B cell (primary cell): ENCODE measurements around the gene ACTL6B. TPM values are rescaled to one million over a fixed set of nuclear protein-coding genes. Genes with fewer than 3 reads are reported as not detected.

Experiments
- ATAC-seq: fragments of 200-7000 bp; cut with Tn5 transposase; one replicate; pipeline ENCODE4 v1.10.0; 2021; ENCODE audit warnings: low read depth, mild to moderate bottlenecking, moderate number of reproducible peaks, moderate library complexity
- CTCF ChIA-PET: fragments of 350-600 bp; sonication (Branson Sonifier 250); formaldehyde crosslinking; loops from one replicate; lab custom pipeline; 2021; ENCODE audit warnings: antibody characterized with exemption, inconsistent platforms; lab: Charles Lee
- POLR2A ChIA-PET: fragments of 350-600 bp; sonication (Branson Sonifier 250); formaldehyde crosslinking; loops from one replicate; lab custom pipeline; 2021; ENCODE audit warnings: antibody characterized with exemption; lab: Charles Lee
- DNase-seq: peaks from one replicate; pipeline ENCODE4 v3.0.0; 2013
- H2AFZ ChIP-seq: 2 replicates; pipeline ENCODE4 v1.6.1; 2012; ENCODE audit warnings: mild to moderate bottlenecking, low read depth, low read length; ENCODE audit not compliant: insufficient read depth, poor library complexity, severe bottlenecking
- H3K27ac ChIP-seq, 2 donors: 1 replicate in 1 of 2; 2 replicates in 1 of 2; pipeline ENCODE4 v1.5.1; 2012 to 2013; ENCODE audit warnings: low read length in 2 of 2, mild to moderate bottlenecking in 2 of 2, moderate library complexity in 1 of 2
- H3K27me3 ChIP-seq, 4 experiments: fragments of 200-600 bp in 1 of 4; sonication (generic) in 1 of 4; replicated peaks in 1 of 4; 1 replicate in 2 of 4; 2 replicates in 2 of 4; pipeline versions ENCODE4 v1.6.1 to v1.7.0; 2013 to 2016; ENCODE audit warnings: low read length in 3 of 4, mild to moderate bottlenecking in 2 of 4, mixed read lengths in 1 of 4, moderate library complexity in 1 of 4; ENCODE audit not compliant: insufficient read depth in 4 of 4, control insufficient read depth in 3 of 4; ENCODE audit errors: control extremely low read depth in 1 of 4
- H3K36me3 ChIP-seq, 2 experiments: replicated peaks in 1 of 2; 1 replicate in 1 of 2; 2 replicates in 1 of 2; pipeline versions ENCODE4 v1.6.1 to v1.7.1; 2013; ENCODE audit warnings: low read length in 1 of 2; ENCODE audit not compliant: insufficient read depth in 2 of 2, control insufficient read depth in 1 of 2; ENCODE audit errors: control extremely low read depth in 1 of 2, extremely low read depth in 1 of 2
- H3K4me1 ChIP-seq, 2 donors: fragments of 200-600 bp in 1 of 2; sonication (generic) in 1 of 2; 1 replicate in 1 of 2; 2 replicates in 1 of 2; pipeline versions ENCODE4 v1.5.1 to v1.6.1; 2013 to 2017; ENCODE audit warnings: low read length in 2 of 2; ENCODE audit not compliant: control insufficient read depth in 2 of 2, insufficient read depth in 2 of 2
- H3K4me2 ChIP-seq: replicated peaks from 2 replicates; pipeline ENCODE3; 2012; ENCODE audit warnings: mild to moderate bottlenecking, low read depth, low read length; ENCODE audit not compliant: poor library complexity, severe bottlenecking
- H3K4me3 ChIP-seq, 5 experiments: fragments of 200-600 bp in 1 of 5; sonication (generic) in 1 of 5; 1 replicate in 3 of 5; 2 replicates in 2 of 5; pipeline versions ENCODE4 v1.5.1 to v1.7.0; 2011 to 2016; ENCODE audit warnings: low read length in 4 of 5, mild to moderate bottlenecking in 4 of 5, low read depth in 2 of 5, control low read depth in 1 of 5, moderate library complexity in 1 of 5; ENCODE audit not compliant: insufficient read depth in 1 of 5; ENCODE audit errors: control extremely low read depth in 1 of 5, extremely low read depth in 1 of 5
- H3K79me2 ChIP-seq: fragments of 200-600 bp; sonication (generic); one replicate; pipeline ENCODE4 v1.6.0; 2016; ENCODE audit warnings: low read length; ENCODE audit not compliant: control insufficient read depth, insufficient read depth
- H3K9ac ChIP-seq: fragments of 200-600 bp; sonication (generic); 2 replicates; pipeline ENCODE4 v1.6.1; 2017; ENCODE audit warnings: mild to moderate bottlenecking, low read length, moderate library complexity
- H3K9me3 ChIP-seq, 3 donors: one replicate each; pipeline versions ENCODE4 v1.6.1 to v1.7.1; 2013; ENCODE audit warnings: low read length in 2 of 3; ENCODE audit not compliant: control insufficient read depth in 2 of 3, insufficient read depth in 1 of 3; ENCODE audit errors: control extremely low read depth in 1 of 3
- H4K20me1 ChIP-seq: 2 replicates; pipeline ENCODE4 v1.6.0; 2012; ENCODE audit warnings: mild to moderate bottlenecking, low read length; ENCODE audit not compliant: insufficient read depth, control insufficient read depth, poor library complexity, severe bottlenecking
- H3K27ac Mint-ChIP-seq: one replicate; pipeline ENCODE4 v1.8.0; 2021; ENCODE audit warnings: mixed read lengths
- H3K27me3 Mint-ChIP-seq: one replicate; pipeline ENCODE4 v1.8.0; 2021; ENCODE audit warnings: mixed read lengths
- H3K4me1 Mint-ChIP-seq: one replicate; pipeline ENCODE4 v1.8.0; 2021; ENCODE audit warnings: mixed read lengths
- H3K4me3 Mint-ChIP-seq: one replicate; pipeline ENCODE4 v1.8.0; 2021; ENCODE audit warnings: mixed read lengths
- H3K9me3 Mint-ChIP-seq: one replicate; pipeline ENCODE4 v1.8.0; 2022; ENCODE audit warnings: mixed read lengths; ENCODE audit not compliant: insufficient read depth
- CTCF ChIP-seq: fragments of 200-600 bp; IDR thresholded peaks from one replicate; pipeline ENCODE4 v1.8.0; 2022; ENCODE audit warnings: antibody characterized with exemption, mild to moderate bottlenecking
- EZH2 ChIP-seq: IDR thresholded peaks from 2 replicates; pipeline ENCODE4 v1.6.1; 2012; ENCODE audit warnings: borderline replicate concordance, low read depth, mild to moderate bottlenecking, moderate library complexity, low read length; ENCODE audit not compliant: insufficient read depth, poor library complexity, severe bottlenecking
- WGBS: methylation state at CpG from one replicate; pipeline ENCODE4 v1.1.5; 2013; ENCODE audit warnings: missing lambda C conversion rate; ENCODE audit not compliant: insufficient coverage; 5-methylcytosine and 5-hydroxymethylcytosine counted together
- intact Hi-C: fragments of 100-400 bp; cut with micrococcal nuclease; formaldehyde crosslinking; loops from one replicate; pipeline ENCODE4 v1.10.0; 2022
- polyA plus RNA-seq: library from polyadenylated mRNA; depleted of rRNA; stranded (reverse); fragments of >200 nt; gene quantifications from 2 replicates; pipeline ENCODE4 v1.2.3, GENCODE V29; 2012
- total RNA-seq, 2 donors: library from RNA; stranded (reverse); fragments of 120-200 nt in 1 of 2; gene quantifications; 1 replicate in 1 of 2; 2 replicates in 1 of 2; pipeline versions ENCODE4 v1.2.3 to v1.2.4, GENCODE V29; 2013 to 2022

The ACTL6B gene
- total and polyA plus RNA-seq, 2 donors (not counting 1 experiment from before 2014, with no cell fraction given): not detected

- 93% methylated on average over 29 of the region's 36 CpGs for WGBS
- Histone ChIP-seq H3K79me2 (peaks cover 12% of the 10 kb centered on the region), H4K20me1 (peaks cover 50% of the 10 kb centered on the region), H3K4me2 (no peak overlapping the region), H3K4me3 (no peak overlapping the region), H3K27me3 (no peaks in the 10 kb centered on the region), H3K4me1 (peaks cover 0 to 9% of the 10 kb centered on the region in 2 donors), H3K27ac (no peak overlapping the region), H3K36me3 (peaks cover 0 to 51% of the 10 kb centered on the region in 2 experiments), H3K9me3 (no peaks in the 10 kb centered on the region), H2AFZ (no peak overlapping the region), H3K9ac (no peak overlapping the region)
- Mint-ChIP-seq H3K9me3 (no peaks in the 10 kb centered on the region), H3K27ac (peak overlapping the region; percentile 85), H3K27me3 (no peaks in the 10 kb centered on the region), H3K4me1 (peaks cover 10% of the 10 kb centered on the region), H3K4me3 (no peak overlapping the region)
- TF ChIP-seq CTCF (no peak), EZH2 (no peak)
- ChIA-PET CTCF (interaction anchor here (1.1 to 4.7 kb wide), 4 partner anchors 13 to 209 kb away, joined by 3 to 53 read pairs (median 10); partner anchors contain the start of gene POP7), POLR2A (interaction anchor here (0.5 to 2.4 kb wide), 8 partner anchors 14 to 91 kb away, joined by 3 to 9 read pairs (median 4); partner anchors contain the start of genes FBXO24, LRCH4, MOSPD3 and PCOLCE)
- ATAC-seq: no peak
- intact Hi-C loops: loop anchor here (10.0 kb wide), 1 partner anchor 593 kb away; the partner anchor contains the start of genes COPS6 and ZNF3
- peak; percentile 40 for DNase-seq
Measured at GRCh38 chr7:100677308-100678267, 21.3 kb upstream of the ACTL6B start.
